Ectodermal cell (in vitro differentiated cells): ENCODE measurements around the gene MCTP1.
"Not testable (repeated sequence)": the region's sequence is repeated elsewhere in the genome, so short reads cannot be mapped to it uniquely, and the experiment has no call there.

Experiments used
- H3K27ac ChIP-seq: 2 replicates; pipeline ENCODE4 v1.7.0; 2013; ENCODE audit warnings: mild to moderate bottlenecking, low read depth, low read length; ENCODE audit not compliant: insufficient read depth, poor library complexity, severe bottlenecking
- H3K27me3 ChIP-seq: 2 replicates; pipeline ENCODE4 v1.7.0; 2013; ENCODE audit warnings: mild to moderate bottlenecking, low read length; ENCODE audit not compliant: insufficient read depth, control insufficient read depth, poor library complexity, severe bottlenecking
- H3K36me3 ChIP-seq: one replicate; pipeline ENCODE4 v1.7.0; 2013; ENCODE audit warnings: low read length; ENCODE audit not compliant: control insufficient read depth, insufficient read depth
- H3K4me1 ChIP-seq: one replicate; pipeline ENCODE4 v1.7.0; 2013; ENCODE audit warnings: low read length; ENCODE audit not compliant: control insufficient read depth, insufficient read depth
- H3K4me3 ChIP-seq: 2 replicates; pipeline ENCODE4 v1.7.0; 2013; ENCODE audit warnings: low read depth, low read length, control low read depth; ENCODE audit not compliant: insufficient read depth
- H3K9me3 ChIP-seq: 2 replicates; pipeline ENCODE4 v1.7.0; 2013; ENCODE audit warnings: mild to moderate bottlenecking, low read length, moderate library complexity; ENCODE audit not compliant: control insufficient read depth
- WGBS, 2 experiments: methylation state at CpG; one replicate each; pipeline ENCODE4 v1.1.7; 2013; ENCODE audit warnings: missing lambda C conversion rate in 2 of 2; 5-methylcytosine and 5-hydroxymethylcytosine counted together

Gene MCTP1

DNA sequence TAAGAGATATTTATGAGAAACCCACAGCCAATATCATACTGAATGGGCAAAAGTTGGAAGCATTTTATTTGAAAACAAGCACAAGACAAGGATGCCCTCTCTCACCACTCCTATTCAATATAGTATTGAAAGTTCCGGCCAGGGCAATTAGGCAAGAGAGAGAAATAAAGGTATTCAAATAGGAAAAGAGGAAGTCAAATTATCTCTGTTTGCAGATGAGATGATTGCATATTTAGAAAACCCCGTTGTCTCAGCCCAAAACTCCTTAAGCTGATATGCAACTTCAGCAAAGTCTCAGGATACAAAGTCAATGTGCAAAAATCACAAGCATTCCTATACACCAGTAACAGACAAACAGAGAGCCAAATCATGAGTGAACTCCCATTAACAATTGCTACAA lies 325.6 kb downstream of the MCTP1 start:
- H3K36me3 ChIP-seq, H3K4me1 ChIP-seq, H3K9me3 ChIP-seq, H3K4me3 ChIP-seq, H3K27ac ChIP-seq, H3K27me3 ChIP-seq: not testable (repeated sequence)
- WGBS, 2 experiments, result 92 to 100% methylated on average over 2 of the region's 2 CpGs

GRCh38 chr5:94945656-94946055 lies 339.2 kb downstream of the MCTP1 start:
- Histone ChIP-seq H3K4me1 (no peaks in the 10 kb centered on the region), H3K27me3 (no peaks in the 10 kb centered on the region), H3K36me3 (no peaks in the 10 kb centered on the region), H3K27ac (no peak overlapping the region), H3K4me3 (no peak overlapping the region), H3K9me3 (no peaks in the 10 kb centered on the region)
- 88 to 90% methylated on average over 2 of the region's 2 CpGs for WGBS, 2 experiments

- no peaks in the 10 kb centered on the region for H3K27me3 ChIP-seq
- no peak overlapping the region for H3K4me3 ChIP-seq
- H3K4me1 ChIP-seq, result no peaks in the 10 kb centered on the region
- H3K27ac ChIP-seq, result no peak overlapping the region
- no peaks in the 10 kb centered on the region for H3K36me3 ChIP-seq
- H3K9me3 ChIP-seq, result no peaks in the 10 kb centered on the region
Measured at GRCh38 chr5:94944160-94944559, 340.7 kb downstream of the MCTP1 start.

DNA sequence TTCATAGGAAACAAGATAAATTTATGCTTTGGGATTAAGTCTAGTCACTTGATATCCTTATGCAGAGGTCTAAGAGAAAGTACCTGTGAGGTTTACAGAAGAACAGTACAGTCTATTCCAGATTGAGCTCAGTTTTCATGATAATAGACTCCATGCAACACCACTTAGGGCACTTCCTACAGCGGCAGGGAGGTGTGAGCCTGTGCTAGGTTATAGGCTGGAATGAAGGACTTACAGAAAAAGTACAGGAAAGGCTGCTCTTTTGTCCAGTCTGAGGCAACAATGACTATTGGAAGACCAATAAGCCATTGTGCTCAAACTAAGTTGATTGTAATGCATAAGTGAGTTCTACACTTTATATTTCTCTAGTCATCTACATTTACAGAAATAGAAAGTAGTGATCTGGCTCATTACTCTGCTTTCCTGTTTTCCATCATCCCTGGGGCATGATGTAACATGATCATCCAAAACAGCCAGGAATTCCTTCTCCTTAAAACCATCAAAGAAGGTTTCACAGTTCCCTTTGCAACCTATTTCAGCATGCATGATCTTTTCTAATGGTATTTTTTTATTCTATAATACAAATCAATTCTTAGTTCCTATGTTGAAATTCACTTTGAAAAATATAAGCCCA lies 343.7 kb downstream of the MCTP1 start:
- H3K4me1 ChIP-seq, result no peaks in the 10 kb centered on the region
- no peaks in the 10 kb centered on the region for H3K27me3 ChIP-seq
- WGBS, 2 experiments, result 86 to 100% methylated on average over 1 of the region's 1 CpG
- no peak overlapping the region for H3K4me3 ChIP-seq
- H3K27ac ChIP-seq, result no peak overlapping the region
- H3K36me3 ChIP-seq, result no peaks in the 10 kb centered on the region
- H3K9me3 ChIP-seq, result no peaks in the 10 kb centered on the region

DNA sequence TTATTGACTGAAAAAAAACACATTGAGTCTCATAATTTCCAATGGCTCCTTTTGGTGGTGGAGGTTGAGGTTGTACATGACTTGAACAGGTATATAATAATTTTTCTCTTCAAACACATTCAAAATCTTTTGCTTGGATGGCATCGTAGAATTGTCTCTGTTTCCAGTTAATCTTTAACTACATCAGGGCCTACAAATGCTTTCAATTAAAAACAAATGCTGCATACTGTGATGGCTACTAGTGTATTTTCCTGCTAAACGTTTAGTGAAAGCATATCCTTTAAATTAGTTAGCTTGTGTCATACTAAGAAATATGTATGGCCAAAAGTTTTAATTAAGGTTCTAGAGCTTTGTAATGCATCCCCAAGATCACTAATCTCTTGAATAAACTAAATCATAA lies 352.6 kb downstream of the MCTP1 start:
- Histone ChIP-seq H3K4me3 (no peak overlapping the region), H3K4me1 (no peaks in the 10 kb centered on the region), H3K27ac (no peak overlapping the region), H3K27me3 (no peaks in the 10 kb centered on the region), H3K9me3 (no peaks in the 10 kb centered on the region), H3K36me3 (no peaks in the 10 kb centered on the region)
- WGBS, 2 experiments, result 82 to 100% methylated on average over 2 of the region's 2 CpGs

DNA sequence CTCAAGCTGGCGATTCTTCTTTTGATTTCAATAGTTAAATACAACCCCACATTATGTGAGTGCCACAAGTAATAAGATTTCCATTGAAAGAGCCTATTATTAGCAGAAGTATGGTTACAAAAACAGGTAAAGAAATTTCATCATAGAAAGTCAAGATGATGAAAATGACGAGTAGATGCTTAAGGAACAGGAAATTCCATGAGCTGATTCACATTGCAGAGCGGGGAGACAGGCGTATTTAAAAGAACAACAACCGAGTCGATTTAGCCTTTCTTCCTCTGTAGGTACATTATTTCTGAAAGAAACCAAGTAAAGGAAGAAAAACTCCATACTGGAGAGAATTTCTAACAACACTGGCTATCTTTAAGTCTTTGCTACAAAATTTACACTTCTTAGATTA lies 356.0 kb downstream of the MCTP1 start:
- no peaks in the 10 kb centered on the region for H3K36me3 ChIP-seq

GRCh38 chr5:94920570-94920969 lies 364.3 kb downstream of the MCTP1 start:
- Histone ChIP-seq H3K27ac (no peak overlapping the region), H3K36me3 (no peaks in the 10 kb centered on the region), H3K4me3 (no peak overlapping the region), H3K9me3 (no peaks in the 10 kb centered on the region), H3K27me3 (no peaks in the 10 kb centered on the region), H3K4me1 (no peaks in the 10 kb centered on the region)
- 95 to 97% methylated on average over 6 to 12 of the region's 14 CpGs for WGBS, 2 experiments

More for the DNA sequence above, 356.0 kb downstream of the MCTP1 start:
- H3K27me3 ChIP-seq, result no peaks in the 10 kb centered on the region
- no peak overlapping the region for H3K27ac ChIP-seq
- H3K9me3 ChIP-seq, result no peaks in the 10 kb centered on the region
- WGBS, 2 experiments, result 83 to 86% methylated on average over 5 to 6 of the region's 6 CpGs
- H3K4me1 ChIP-seq, result no peaks in the 10 kb centered on the region
- H3K4me3 ChIP-seq, result no peak overlapping the region

GRCh38 chr5:94916619-94917018 lies 368.3 kb downstream of the MCTP1 start:
- Histone ChIP-seq H3K4me1 (no peaks in the 10 kb centered on the region), H3K9me3 (no peaks in the 10 kb centered on the region), H3K4me3 (no peak overlapping the region), H3K36me3 (no peaks in the 10 kb centered on the region), H3K27me3 (no peaks in the 10 kb centered on the region), H3K27ac (no peak overlapping the region)
- 71% methylated on average over 1 of the region's 2 CpGs; no CpG with 5 or more reads in 1 of the 2 experiments for WGBS, 2 experiments

DNA sequence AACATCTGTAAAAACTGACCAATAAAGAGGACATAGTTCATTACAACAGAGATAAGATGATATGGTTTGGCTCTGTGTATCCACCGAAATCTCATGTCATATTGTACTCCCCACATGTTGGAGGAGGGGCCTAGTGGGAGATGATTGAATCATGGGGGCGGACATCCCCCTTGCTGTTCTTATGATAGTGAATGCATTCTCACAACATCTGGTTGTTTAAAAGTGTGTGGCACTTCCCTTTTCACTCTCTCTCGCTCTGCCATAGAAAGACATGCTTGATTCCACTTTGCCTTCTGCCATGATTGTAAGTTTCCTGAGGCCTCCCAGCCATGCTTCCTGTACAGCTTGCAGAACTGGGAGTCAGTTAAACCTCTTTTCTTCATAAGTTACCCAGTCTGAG lies 373.6 kb downstream of the MCTP1 start:
- no peak overlapping the region for H3K27ac ChIP-seq
- H3K9me3 ChIP-seq, result no peaks in the 10 kb centered on the region
- 88 to 93% methylated on average over 3 of the region's 3 CpGs for WGBS, 2 experiments
- H3K27me3 ChIP-seq, result no peaks in the 10 kb centered on the region
- no peak overlapping the region for H3K4me3 ChIP-seq
- H3K36me3 ChIP-seq, result no peaks in the 10 kb centered on the region
- no peaks in the 10 kb centered on the region for H3K4me1 ChIP-seq

DNA sequence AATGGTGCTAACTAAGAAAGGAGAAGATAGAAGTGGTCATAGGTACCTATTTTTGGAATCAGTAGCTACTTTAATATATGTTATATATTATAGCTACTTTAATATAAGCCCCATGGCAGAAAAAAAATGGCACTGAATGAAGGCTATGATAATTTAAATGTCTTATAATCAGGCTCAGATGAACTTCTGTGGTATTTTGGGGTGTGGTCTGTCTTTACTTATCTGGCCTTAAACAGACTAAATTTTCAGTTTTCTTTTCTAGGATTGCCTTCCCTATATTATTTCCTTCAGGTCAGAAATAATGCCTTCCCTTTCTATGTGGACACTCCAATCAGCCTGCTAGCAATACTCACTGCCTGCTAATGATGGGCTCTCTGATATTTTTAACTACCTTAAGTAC lies 374.2 kb downstream of the MCTP1 start:
- H3K4me1 ChIP-seq, result no peaks in the 10 kb centered on the region
- no peak overlapping the region for H3K4me3 ChIP-seq
- no peaks in the 10 kb centered on the region for H3K9me3 ChIP-seq
- no peaks in the 10 kb centered on the region for H3K36me3 ChIP-seq
- no peaks in the 10 kb centered on the region for H3K27me3 ChIP-seq
- H3K27ac ChIP-seq, result no peak overlapping the region

DNA sequence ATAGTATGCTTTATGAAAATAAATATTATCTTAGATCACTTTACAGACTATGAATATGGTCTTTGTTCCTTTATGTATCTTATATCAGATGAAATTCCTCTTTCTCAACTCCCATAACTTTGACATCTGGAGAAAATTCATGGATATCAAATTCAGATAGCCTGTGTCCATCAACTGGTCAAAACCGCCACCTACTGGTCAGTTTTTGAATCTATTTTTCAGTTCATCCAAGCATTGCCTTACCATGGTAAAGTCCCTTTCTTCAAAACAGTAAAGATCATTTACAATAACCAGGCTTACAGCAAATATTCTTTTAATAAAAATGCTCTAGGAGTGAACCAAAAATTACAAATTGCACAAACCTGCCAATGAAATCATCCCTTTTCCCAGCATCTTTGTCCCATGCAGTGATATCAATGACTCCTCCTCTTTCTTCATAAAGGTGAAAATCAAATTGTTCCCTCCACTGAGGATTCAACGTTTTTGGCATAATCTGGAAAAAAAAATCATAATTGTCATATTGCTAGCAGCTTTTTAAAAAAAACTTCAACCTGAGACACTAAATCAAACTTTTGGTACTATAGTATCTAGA lies 375.9 kb downstream of the MCTP1 start:
- Histone ChIP-seq H3K9me3 (no peaks in the 10 kb centered on the region), H3K4me3 (no peak overlapping the region), H3K4me1 (no peaks in the 10 kb centered on the region), H3K27ac (no peak overlapping the region), H3K36me3 (no peaks in the 10 kb centered on the region), H3K27me3 (no peaks in the 10 kb centered on the region)
- 22 to 44% methylated on average over 2 of the region's 2 CpGs for WGBS, 2 experiments
